Heart right ventricle (tissue), 16 donors: ENCODE data around the gene S100A12. TPM values are rescaled to one million over a fixed set of nuclear protein-coding genes. Genes with fewer than 3 reads are reported as not detected.

Experiments
- ATAC-seq, 8 donors: fragments of 200-7000 bp; cut with Tn5 transposase; one replicate each; pipeline ENCODE4 v1.9.1; 2020; ENCODE audit warnings: mild to moderate bottlenecking in 8 of 8, moderate library complexity in 8 of 8, moderate number of reproducible peaks in 1 of 8
- DNase-seq, 2 donors: peaks; one replicate each; pipeline ENCODE4 v3.0.0-alpha.2; 2020
- H3K27ac ChIP-seq, 10 donors: fragments of 200-600 bp; sonication (generic) in 2 of 10; one replicate each; pipeline versions ENCODE4 v1.5.0 to v1.8.0; 2020 to 2022; ENCODE audit warnings: mild to moderate bottlenecking in 3 of 10
- H3K27me3 ChIP-seq, 7 donors: fragments of 200-600 bp; one replicate each; pipeline ENCODE4 v1.8.0; 2021 to 2022; ENCODE audit warnings: mild to moderate bottlenecking in 2 of 7
- H3K36me3 ChIP-seq, 9 donors: fragments of 200-600 bp; sonication (generic) in 1 of 9; one replicate each; pipeline versions ENCODE4 v1.5.0 to v1.8.0; 2020 to 2022; ENCODE audit warnings: mild to moderate bottlenecking in 2 of 9
- H3K4me1 ChIP-seq, 9 donors: fragments of 200-600 bp; sonication (generic) in 1 of 9; one replicate each; pipeline versions ENCODE4 v1.5.0 to v1.8.0; 2020 to 2022; ENCODE audit warnings: mild to moderate bottlenecking in 4 of 9
- H3K4me3 ChIP-seq, 10 donors: fragments of 200-600 bp; sonication (generic) in 2 of 10; one replicate each; pipeline versions ENCODE4 v1.5.0 to v1.8.0; 2020 to 2022; ENCODE audit warnings: mild to moderate bottlenecking in 7 of 10, moderate library complexity in 2 of 10
- H3K9me3 ChIP-seq, 11 donors: fragments of 200-600 bp in 10 of 11; sonication (generic) in 2 of 11; one replicate each; pipeline versions ENCODE4 v1.5.0 to v1.8.0; 2013 to 2022; ENCODE audit warnings: mild to moderate bottlenecking in 2 of 11, control low read depth in 1 of 11, moderate library complexity in 1 of 11
- CTCF ChIP-seq, 9 donors: fragments of 200-600 bp; sonication (generic) in 2 of 9; IDR thresholded peaks; one replicate each; pipeline versions ENCODE4 v1.5.0 to v1.8.0; 2021 to 2022; ENCODE audit warnings: antibody characterized with exemption in 9 of 9, mild to moderate bottlenecking in 5 of 9, moderate library complexity in 1 of 9
- WGBS, 2 donors: extraction: QIAGEN DNeasy Blood & Tissue Kit; methylation state at CpG; one replicate each; pipeline ENCODE4 v1.1.7; 2013; ENCODE audit warnings: inconsistent platforms in 1 of 2; 5-methylcytosine and 5-hydroxymethylcytosine counted together
- intact Hi-C, 10 donors: fragments of 100-400 bp; cut with DNase I; formaldehyde crosslinking; loops; one replicate each; pipeline versions ENCODE4 v1.11.1 to v1.14.2; 2022
- polyA plus RNA-seq, 2 donors: library from polyadenylated mRNA; stranded (reverse); fragments of 200-250 nt; gene quantifications; one replicate each; pipeline ENCODE4 v1.2.3, GENCODE V29; 2013
- total RNA-seq, 10 donors: library from RNA; stranded (reverse); fragmentation: NEBNext Ultra II Directional in 3 of 10; extraction: Animal tissue kit (Norgen Biotek cat#: 25700) in 3 of 10; gene quantifications; one replicate each; pipeline versions ENCODE4 v1.2.1 to v1.2.4, GENCODE V29; 2021 to 2023
- donor health status: Arrhythmogenic right ventricular cardiomyopathy.
- donor health status: ischemic (EF 13 %, LVEDD 7.1; RV severe dilation, severe dysfunction).
- donor health status: healthy with polysubstance abuse.
- donor health status: DM: no; HTN: yes; CAD: no.
- donor health status: DM: no; HTN: no; CAD: no.
- donor health status: ischemic (EF 25% LVEDD 6.9; RV normal size, moderate dysfunction).
- donor health status: ischemic (EF 25% LVEDD 5.7; RV mildly dilated, moderate dysfunction).
- donor health status: healthy.
- donor health status: DM: yes; HTN: yes; CAD: no.
- donor health status: Ischemic cardiomyopathy.
- donor health status: ischemic (EF 35%, LVEDD 5.7; RV mildly dilated, moderate dysfunction).
- donor health status: nonischemic (EF 11% LVEDD 7.7; RV severe dilation, severe dysfunction).
- donor health status: DM: yes; HTN: yes; CAD: no.
- donor health status: PGD.
- donor health status: ischemic (EF 29% LVEDD 5.4; RV normal size, mild dysfunction).
- donor health status: nonischemic (EF 23%, LVEDD 6.1; RV moderate dilation, normal function).

The S100A12 gene
- total and polyA plus RNA-seq, 12 donors: 0.49 to 12.9 (median 4.1) TPM; not detected in 1

- 68 to 80% methylated on average over 6 of the region's 6 CpGs for WGBS, 2 donors
- H3K9me3 ChIP-seq: no peaks in the 10 kb centered on the region
- DNase-seq: no peak
- H3K36me3 ChIP-seq: no peaks in the 10 kb centered on the region
- intact Hi-C loops: no loop called here
- H3K4me3 ChIP-seq: no peak overlapping the region
- no peak for ATAC-seq
- peaks cover 0 to 13% (median 7%) of the 10 kb centered on the region in 7 donors for H3K27me3 ChIP-seq
- H3K27ac ChIP-seq: no peak overlapping the region
- no peak for TF ChIP-seq CTCF (IDR thresholded peaks at IDR 0.05)
- H3K4me1 ChIP-seq: peaks cover 0 to 9% (median 0%) of the 10 kb centered on the region in 9 donors
Measured at GRCh38 chr1:153339802-153340201, 35.6 kb downstream of the S100A12 start.

GRCh38 chr1:153337980-153338853 lies 37.2 kb downstream of the S100A12 start:
- no peak overlapping the region for H3K4me3 ChIP-seq
- DNase-seq (no peak), ATAC-seq (no peak)
- peaks cover 0 to 13% (median 7%) of the 10 kb centered on the region in 7 donors for H3K27me3 ChIP-seq
- intact Hi-C loops: no loop called here
- no peaks in the 10 kb centered on the region for H3K36me3 ChIP-seq
- H3K4me1 ChIP-seq: no peaks in the 10 kb centered on the region
- TF ChIP-seq CTCF (IDR thresholded peaks at IDR 0.05): no peak
- H3K9me3 ChIP-seq: no peaks in the 10 kb centered on the region
- WGBS, 2 donors: 50 to 57% methylated on average over 8 of the region's 8 CpGs
- no peak overlapping the region for H3K27ac ChIP-seq

- TF ChIP-seq CTCF (IDR thresholded peaks at IDR 0.05): no peak
- no peak for ATAC-seq
- Histone ChIP-seq H3K36me3 (no peaks in the 10 kb centered on the region), H3K4me3 (no peak overlapping the region), H3K9me3 (peaks cover 0 to 11% (median 0%) of the 10 kb centered on the region in 11 donors), H3K27ac (no peak overlapping the region), H3K27me3 (peaks cover 0 to 13% (median 3%) of the 10 kb centered on the region in 7 donors), H3K4me1 (no peaks in the 10 kb centered on the region)
- no peak for DNase-seq
- intact Hi-C loops: no loop called here
Measured at GRCh38 chr1:153336650-153337049, 38.8 kb downstream of the S100A12 start.

- peaks cover 0 to 27% (median 3%) of the 10 kb centered on the region in 11 donors for H3K9me3 ChIP-seq
- H3K27me3 ChIP-seq: peaks cover 0 to 2% (median 0%) of the 10 kb centered on the region in 7 donors
- no peak for TF ChIP-seq CTCF (IDR thresholded peaks at IDR 0.05)
- intact Hi-C loops: no loop called here
- H3K36me3 ChIP-seq: no peaks in the 10 kb centered on the region
- ATAC-seq (no peak), DNase-seq (no peak)
- no peak overlapping the region for H3K4me3 ChIP-seq
- 84 to 93% methylated on average over 1 of the region's 1 CpG for WGBS, 2 donors
- no peaks in the 10 kb centered on the region for H3K4me1 ChIP-seq
- no peak overlapping the region for H3K27ac ChIP-seq
Measured at GRCh38 chr1:153333902-153334301, 41.5 kb downstream of the S100A12 start.
